ENCODE results near the gene RRM2. TPM values are rescaled to one million over a fixed set of nuclear protein-coding genes. Genes with fewer than 3 reads are reported as not detected.
A peak's percentile ranks its signal among the peaks of the same experiment; 100 is the strongest.

RRM2 gene
- polyA plus RNA-seq, 3 donors, result 1.5 TPM; not detected in 2

- no peaks in the 10 kb centered on the region for H3K4me1 ChIP-seq (ENCODE audit: control insufficient read depth in 1 of 2, insufficient read depth in 2 of 2, low read length in 2 of 2)
- peaks cover 53 to 77% of the 10 kb centered on the region in 2 donors for H3K36me3 Mint-ChIP-seq
- no peak for DNase-seq
- H3K27ac ChIP-seq (ENCODE audit: low read depth in 1 of 2, low read length in 2 of 2), result no peak overlapping the region
- H3K36me3 ChIP-seq (replicated peaks in 1 of 2; ENCODE audit: control insufficient read depth in 1 of 2, insufficient read depth in 2 of 2, low read length in 2 of 2), result peaks cover 15 to 63% of the 10 kb centered on the region in 2 donors
- no peak overlapping the region for H3K4me2 ChIP-seq (replicated peaks; ENCODE audit: extremely low read depth, low read length, poor library complexity, severe bottlenecking)
- no peaks in the 10 kb centered on the region for H3K27me3 Mint-ChIP-seq (ENCODE audit: low read depth in 3 of 3)
- no peaks in the 10 kb centered on the region for H3K79me2 ChIP-seq (ENCODE audit: insufficient read depth, low read length)
- 93% methylated on average over 13 of the region's 18 CpGs for WGBS (ENCODE audit: insufficient coverage)
- H3K4me3 Mint-ChIP-seq, result no peak overlapping the region
- no peaks in the 10 kb centered on the region for H3K27me3 ChIP-seq (ENCODE audit: control insufficient read depth in 2 of 2, insufficient read depth in 2 of 2, low read length in 2 of 2)
- H3K9me3 Mint-ChIP-seq, result no peaks in the 10 kb centered on the region
- intact Hi-C loops (cut with micrococcal nuclease), result no loop called here
- H3K27ac Mint-ChIP-seq, result peak overlapping the region in 1 of 7 donors; percentile 17
- H3K4me3 ChIP-seq (replicated peaks in 1 of 3; ENCODE audit: low read depth in 2 of 3, low read length in 3 of 3), result no peak overlapping the region
- TF ChIP-seq, protein P1, sequence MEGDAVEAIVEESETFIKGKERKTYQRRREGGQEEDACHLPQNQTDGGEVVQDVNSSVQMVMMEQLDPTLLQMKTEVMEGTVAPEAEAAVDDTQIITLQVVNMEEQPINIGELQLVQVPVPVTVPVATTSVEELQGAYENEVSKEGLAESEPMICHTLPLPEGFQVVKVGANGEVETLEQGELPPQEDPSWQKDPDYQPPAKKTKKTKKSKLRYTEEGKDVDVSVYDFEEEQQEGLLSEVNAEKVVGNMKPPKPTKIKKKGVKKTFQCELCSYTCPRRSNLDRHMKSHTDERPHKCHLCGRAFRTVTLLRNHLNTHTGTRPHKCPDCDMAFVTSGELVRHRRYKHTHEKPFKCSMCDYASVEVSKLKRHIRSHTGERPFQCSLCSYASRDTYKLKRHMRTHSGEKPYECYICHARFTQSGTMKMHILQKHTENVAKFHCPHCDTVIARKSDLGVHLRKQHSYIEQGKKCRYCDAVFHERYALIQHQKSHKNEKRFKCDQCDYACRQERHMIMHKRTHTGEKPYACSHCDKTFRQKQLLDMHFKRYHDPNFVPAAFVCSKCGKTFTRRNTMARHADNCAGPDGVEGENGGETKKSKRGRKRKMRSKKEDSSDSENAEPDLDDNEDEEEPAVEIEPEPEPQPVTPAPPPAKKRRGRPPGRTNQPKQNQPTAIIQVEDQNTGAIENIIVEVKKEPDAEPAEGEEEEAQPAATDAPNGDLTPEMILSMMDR (IDR thresholded peaks at IDR 0.05), result no peak
- H3K4me1 Mint-ChIP-seq, result no peaks in the 10 kb centered on the region
- H3K9me3 ChIP-seq (replicated peaks in 1 of 2; ENCODE audit: control insufficient read depth in 1 of 2, insufficient read depth in 1 of 2, low read length in 2 of 2), result no peaks in the 10 kb centered on the region
- H3K9ac ChIP-seq (ENCODE audit: insufficient read depth, low read length, poor library complexity, severe bottlenecking), result no peak overlapping the region
- no peak overlapping the region for H2AFZ ChIP-seq (ENCODE audit: insufficient read depth, low read depth, low read length, poor library complexity, severe bottlenecking)
- no peaks in the 10 kb centered on the region for H4K20me1 ChIP-seq (ENCODE audit: insufficient read depth, low read length)
These were observed 44.2 kb downstream of the RRM2 start for GRCh38 chr2:10166676-10167292.

DNA sequence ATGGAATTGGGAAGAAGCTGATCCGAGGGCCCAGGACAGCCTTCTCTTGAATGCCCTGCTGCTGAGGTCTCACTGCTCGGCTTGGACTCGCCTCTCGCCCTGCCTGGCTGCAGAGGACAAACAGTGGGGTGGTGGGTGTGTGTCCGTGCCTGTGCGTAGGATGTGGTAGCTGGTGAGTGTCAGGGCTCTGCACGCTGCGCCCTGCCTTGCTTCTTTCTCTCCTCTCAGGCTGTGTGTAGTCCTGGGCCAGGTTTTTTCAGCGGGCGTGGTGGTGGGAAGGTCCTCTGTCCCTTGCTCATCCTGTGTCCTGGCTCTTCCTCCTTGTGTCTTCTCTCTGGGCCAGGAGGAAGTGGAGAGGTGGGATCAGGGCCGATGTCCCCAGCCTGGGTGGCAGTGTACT is 44.8 kb downstream of the RRM2 start:
- 98% methylated on average over 9 of the region's 11 CpGs for WGBS (ENCODE audit: insufficient coverage)
- no peaks in the 10 kb centered on the region for H3K9me3 ChIP-seq (replicated peaks in 1 of 2; ENCODE audit: control insufficient read depth in 1 of 2, insufficient read depth in 1 of 2, low read length in 2 of 2)

More for the DNA sequence above, 44.8 kb downstream of the RRM2 start:
- no peak for DNase-seq
- Mint-ChIP-seq H3K9me3 (no peaks in the 10 kb centered on the region), H3K4me3 (no peak overlapping the region), H3K4me1 (no peaks in the 10 kb centered on the region), H3K27me3 (ENCODE audit: low read depth in 3 of 3) (no peaks in the 10 kb centered on the region), H3K36me3 (peaks cover 53 to 77% of the 10 kb centered on the region in 2 donors), H3K27ac (peak overlapping the region in 4 of 7 donors; percentile 1 to 85 (median 36))
- Histone ChIP-seq H3K27ac (ENCODE audit: low read depth in 1 of 2, low read length in 2 of 2) (no peak overlapping the region), H3K9ac (ENCODE audit: insufficient read depth, low read length, poor library complexity, severe bottlenecking) (no peak overlapping the region), H3K79me2 (ENCODE audit: insufficient read depth, low read length) (no peaks in the 10 kb centered on the region), H4K20me1 (ENCODE audit: insufficient read depth, low read length) (no peaks in the 10 kb centered on the region), H3K27me3 (ENCODE audit: control insufficient read depth in 2 of 2, insufficient read depth in 2 of 2, low read length in 2 of 2) (no peaks in the 10 kb centered on the region), H2AFZ (ENCODE audit: insufficient read depth, low read depth, low read length, poor library complexity, severe bottlenecking) (no peak overlapping the region), H3K4me1 (ENCODE audit: control insufficient read depth in 1 of 2, insufficient read depth in 2 of 2, low read length in 2 of 2) (no peaks in the 10 kb centered on the region), H3K4me2 (replicated peaks; ENCODE audit: extremely low read depth, low read length, poor library complexity, severe bottlenecking) (no peak overlapping the region), H3K36me3 (replicated peaks in 1 of 2; ENCODE audit: control insufficient read depth in 1 of 2, insufficient read depth in 2 of 2, low read length in 2 of 2) (peaks cover 13 to 63% of the 10 kb centered on the region in 2 donors), H3K4me3 (replicated peaks in 1 of 3; ENCODE audit: low read depth in 2 of 3, low read length in 3 of 3) (no peak overlapping the region)
- TF ChIP-seq, protein P1 (IDR thresholded peaks at IDR 0.05), result no peak
- intact Hi-C loops (cut with micrococcal nuclease), result no loop called here
